ENCODE measurements around the gene SERAC1.

- TF ChIP-seq CTCF (IDR thresholded peaks at IDR 0.05) (no peak), POLR2A (IDR thresholded peaks at IDR 0.05) (no peak)
Measured at GRCh38 chr6:158111987-158112386, 56.1 kb downstream of the SERAC1 start.
